Measurements from ENCODE around the gene TBPL1.

TBPL1 gene

GRCh38 chr6:133992992-133993680 lies 40.1 kb downstream of the TBPL1 start:
- Mint-ChIP-seq H3K9me3 (no peaks in the 10 kb centered on the region), H3K4me1 (ENCODE audit: low read depth in 2 of 2) (no peaks in the 10 kb centered on the region), H3K4me3 (no peak overlapping the region)

GRCh38 chr6:133995296-133995695 lies 42.3 kb downstream of the TBPL1 start:
- H3K27ac Mint-ChIP-seq, result no peak overlapping the region
- no peak for ATAC-seq (replicated peaks)
- H3K36me3 Mint-ChIP-seq (ENCODE audit: insufficient read depth), result no peaks in the 10 kb centered on the region
- no peaks in the 10 kb centered on the region for H3K27me3 Mint-ChIP-seq
- H3K4me1 Mint-ChIP-seq (ENCODE audit: low read depth in 2 of 2), result no peaks in the 10 kb centered on the region
- H3K4me3 Mint-ChIP-seq, result no peak overlapping the region
- no peaks in the 10 kb centered on the region for H3K9me3 Mint-ChIP-seq
- no peak for DNase-seq

More at GRCh38 chr6:133992992-133993680, 40.1 kb downstream of the TBPL1 start:
- H3K27me3 Mint-ChIP-seq, result no peaks in the 10 kb centered on the region
- no peak overlapping the region for H3K27ac Mint-ChIP-seq
- no peaks in the 10 kb centered on the region for H3K36me3 Mint-ChIP-seq (ENCODE audit: insufficient read depth)
- DNase-seq (no peak), ATAC-seq (replicated peaks) (no peak)

- ATAC-seq (replicated peaks), result no peak
- Mint-ChIP-seq H3K4me1 (ENCODE audit: low read depth in 2 of 2) (no peaks in the 10 kb centered on the region), H3K36me3 (ENCODE audit: insufficient read depth) (no peaks in the 10 kb centered on the region), H3K9me3 (no peaks in the 10 kb centered on the region), H3K27me3 (peaks cover 0 to 4% of the 10 kb centered on the region in 2 donors), H3K27ac (no peak overlapping the region), H3K4me3 (no peak overlapping the region)
- no peak for DNase-seq
These were observed 42.7 kb downstream of the TBPL1 start for GRCh38 chr6:133995758-133996157.

GRCh38 chr6:133997267-133997666 lies 44.2 kb downstream of the TBPL1 start:
- Mint-ChIP-seq H3K27ac (no peak overlapping the region), H3K36me3 (ENCODE audit: insufficient read depth) (no peaks in the 10 kb centered on the region), H3K9me3 (no peaks in the 10 kb centered on the region), H3K4me1 (ENCODE audit: low read depth in 2 of 2) (no peaks in the 10 kb centered on the region), H3K4me3 (no peak overlapping the region), H3K27me3 (peaks cover under 1 to 5% of the 10 kb centered on the region in 2 donors)
- no peak for ATAC-seq (replicated peaks)
- no peak for DNase-seq

GRCh38 chr6:133999305-133999704 lies 46.3 kb downstream of the TBPL1 start:
- Mint-ChIP-seq H3K27me3 (peaks cover 20 to 23% of the 10 kb centered on the region in 2 donors), H3K36me3 (ENCODE audit: insufficient read depth) (no peaks in the 10 kb centered on the region), H3K4me3 (no peak overlapping the region), H3K27ac (no peak overlapping the region), H3K4me1 (ENCODE audit: low read depth in 2 of 2) (no peaks in the 10 kb centered on the region), H3K9me3 (no peaks in the 10 kb centered on the region)
- ATAC-seq (replicated peaks) (no peak), DNase-seq (no peak)

GRCh38 chr6:134000443-134000842 lies 47.4 kb downstream of the TBPL1 start:
- peak overlapping the region in 1 of 2 donors; percentile 54 for H3K27ac Mint-ChIP-seq
- ATAC-seq (replicated peaks) (no peak), DNase-seq (no peak)
- H3K4me3 Mint-ChIP-seq, result no peak overlapping the region
- H3K4me1 Mint-ChIP-seq (ENCODE audit: low read depth in 2 of 2), result no peaks in the 10 kb centered on the region
- no peaks in the 10 kb centered on the region for H3K9me3 Mint-ChIP-seq
- H3K27me3 Mint-ChIP-seq, result peaks cover 22 to 25% of the 10 kb centered on the region in 2 donors
- H3K36me3 Mint-ChIP-seq (ENCODE audit: insufficient read depth), result no peaks in the 10 kb centered on the region

- ATAC-seq (replicated peaks) (no peak), DNase-seq (no peak)
- H3K4me3 Mint-ChIP-seq, result no peak overlapping the region
- no peaks in the 10 kb centered on the region for H3K4me1 Mint-ChIP-seq (ENCODE audit: low read depth in 2 of 2)
- no peaks in the 10 kb centered on the region for H3K36me3 Mint-ChIP-seq (ENCODE audit: insufficient read depth)
- no peaks in the 10 kb centered on the region for H3K9me3 Mint-ChIP-seq
- peaks cover 38 to 41% of the 10 kb centered on the region in 2 donors for H3K27me3 Mint-ChIP-seq
- no peak overlapping the region for H3K27ac Mint-ChIP-seq
These were observed 49.8 kb downstream of the TBPL1 start for GRCh38 chr6:134002821-134003220.

- Mint-ChIP-seq H3K9me3 (no peaks in the 10 kb centered on the region), H3K27ac (no peak overlapping the region), H3K4me3 (no peak overlapping the region), H3K4me1 (ENCODE audit: low read depth in 2 of 2) (no peaks in the 10 kb centered on the region), H3K27me3 (peaks cover 40 to 41% of the 10 kb centered on the region in 2 donors), H3K36me3 (ENCODE audit: insufficient read depth) (no peaks in the 10 kb centered on the region)
- no peak for DNase-seq
- no peak for ATAC-seq (replicated peaks)
These were observed 50.5 kb downstream of the TBPL1 start for GRCh38 chr6:134003542-134003951.

GRCh38 chr6:134004714-134005113 lies 51.7 kb downstream of the TBPL1 start:
- Mint-ChIP-seq H3K4me1 (ENCODE audit: low read depth in 2 of 2) (no peaks in the 10 kb centered on the region), H3K27me3 (peaks cover 41 to 46% of the 10 kb centered on the region in 2 donors), H3K36me3 (ENCODE audit: insufficient read depth) (no peaks in the 10 kb centered on the region), H3K4me3 (no peak overlapping the region), H3K27ac (no peak overlapping the region), H3K9me3 (no peaks in the 10 kb centered on the region)
- no peak for DNase-seq
- no peak for ATAC-seq (replicated peaks)

GRCh38 chr6:134005800-134006199 lies 52.8 kb downstream of the TBPL1 start:
- no peaks in the 10 kb centered on the region for H3K36me3 Mint-ChIP-seq (ENCODE audit: insufficient read depth)
- no peak overlapping the region for H3K27ac Mint-ChIP-seq
- H3K4me3 Mint-ChIP-seq, result no peak overlapping the region
- DNase-seq (no peak), ATAC-seq (replicated peaks) (no peak)
- H3K4me1 Mint-ChIP-seq (ENCODE audit: low read depth in 2 of 2), result no peaks in the 10 kb centered on the region
- H3K9me3 Mint-ChIP-seq, result no peaks in the 10 kb centered on the region
- H3K27me3 Mint-ChIP-seq, result peaks cover 37 to 46% of the 10 kb centered on the region in 2 donors

GRCh38 chr6:134007077-134007476 lies 54.1 kb downstream of the TBPL1 start:
- no peaks in the 10 kb centered on the region for H3K9me3 Mint-ChIP-seq
- H3K36me3 Mint-ChIP-seq (ENCODE audit: insufficient read depth), result no peaks in the 10 kb centered on the region
- H3K27ac Mint-ChIP-seq, result no peak overlapping the region
- H3K4me3 Mint-ChIP-seq, result no peak overlapping the region
- DNase-seq, result no peak
- peaks cover 35 to 46% of the 10 kb centered on the region in 2 donors for H3K27me3 Mint-ChIP-seq
- no peaks in the 10 kb centered on the region for H3K4me1 Mint-ChIP-seq (ENCODE audit: low read depth in 2 of 2)
- no peak for ATAC-seq (replicated peaks)

GRCh38 chr6:134009876-134010275 lies 56.9 kb downstream of the TBPL1 start:
- Mint-ChIP-seq H3K9me3 (no peaks in the 10 kb centered on the region), H3K36me3 (ENCODE audit: insufficient read depth) (no peaks in the 10 kb centered on the region), H3K27me3 (peaks cover 34 to 38% of the 10 kb centered on the region in 2 donors), H3K27ac (no peak overlapping the region), H3K4me3 (no peak overlapping the region), H3K4me1 (ENCODE audit: low read depth in 2 of 2) (no peaks in the 10 kb centered on the region)
- no peak for ATAC-seq (replicated peaks)
- DNase-seq, result no peak

- Mint-ChIP-seq H3K9me3 (no peaks in the 10 kb centered on the region), H3K36me3 (ENCODE audit: insufficient read depth) (no peaks in the 10 kb centered on the region), H3K4me3 (no peak overlapping the region), H3K27ac (no peak overlapping the region), H3K4me1 (ENCODE audit: low read depth in 2 of 2) (no peaks in the 10 kb centered on the region), H3K27me3 (peaks cover 37 to 40% of the 10 kb centered on the region in 2 donors)
- no peak for DNase-seq
- no peak for ATAC-seq (replicated peaks)
These were observed 57.4 kb downstream of the TBPL1 start for GRCh38 chr6:134010400-134010799.

GRCh38 chr6:134010974-134011373 lies 58.0 kb downstream of the TBPL1 start:
- ATAC-seq (replicated peaks), result no peak
- Mint-ChIP-seq H3K4me1 (ENCODE audit: low read depth in 2 of 2) (no peaks in the 10 kb centered on the region), H3K27me3 (peaks cover 31 to 34% of the 10 kb centered on the region in 2 donors), H3K4me3 (no peak overlapping the region), H3K27ac (no peak overlapping the region), H3K36me3 (ENCODE audit: insufficient read depth) (no peaks in the 10 kb centered on the region), H3K9me3 (no peaks in the 10 kb centered on the region)
- no peak for DNase-seq

Measured in effector memory CD8-positive, alpha-beta T cell (primary cell).